ENCODE results near the gene ZBTB16. TPM values are rescaled to one million over a fixed set of nuclear protein-coding genes. Genes with fewer than 3 reads are reported as not detected.

ZBTB16 gene
- polyA plus RNA-seq, 1 experiment = not detected

- no peak overlapping the region for H3K4me3 ChIP-seq (ENCODE audit: low read depth, low read length)
- ChIA-PET POLR2A (no interaction called here), CTCF (interaction anchor here (0.7 kb wide), 1 partner anchor 39 kb away, joined by 3 read pairs; no protein-coding TSS in a partner anchor)
- no peaks in the 10 kb centered on the region for H3K36me3 ChIP-seq (ENCODE audit: control insufficient read depth, insufficient read depth, low read length)
- peaks cover 6% of the 10 kb centered on the region for H3K27me3 ChIP-seq (ENCODE audit: control insufficient read depth, insufficient read depth, low read length)
- TF ChIP-seq CTCF (IDR thresholded peaks at IDR 0.05; ENCODE audit: insufficient read depth, low read depth, low read length) = no peak
- DNase-seq (ENCODE audit: low read depth) = no peak
These were observed 27.5 kb downstream of the ZBTB16 start for GRCh38 chr11:114087025-114087424.

- no peak for DNase-seq (ENCODE audit: low read depth)
- CTCF ChIA-PET = interaction anchor here (1.1 kb wide), 1 partner anchor 12 kb away, joined by 4 read pairs; no protein-coding TSS in a partner anchor
- Histone ChIP-seq H3K27me3 (ENCODE audit: control insufficient read depth, insufficient read depth, low read length) (peaks cover 5% of the 10 kb centered on the region), H3K36me3 (ENCODE audit: control insufficient read depth, insufficient read depth, low read length) (no peaks in the 10 kb centered on the region), H3K4me3 (ENCODE audit: low read depth, low read length) (no peak overlapping the region)
- POLR2A ChIA-PET = no interaction called here
- no peak for TF ChIP-seq CTCF (IDR thresholded peaks at IDR 0.05; ENCODE audit: insufficient read depth, low read depth, low read length)
These were observed 28.7 kb downstream of the ZBTB16 start for GRCh38 chr11:114088216-114088615.

GRCh38 chr11:114088836-114089235 is 29.3 kb downstream of the ZBTB16 start:
- ChIA-PET CTCF (no interaction called here), POLR2A (no interaction called here)

GRCh38 chr11:114089748-114090147 is 30.2 kb downstream of the ZBTB16 start:
- no peak for TF ChIP-seq CTCF (IDR thresholded peaks at IDR 0.05; ENCODE audit: insufficient read depth, low read depth, low read length)
- Histone ChIP-seq H3K27me3 (ENCODE audit: control insufficient read depth, insufficient read depth, low read length) (peaks cover 5% of the 10 kb centered on the region), H3K4me3 (ENCODE audit: low read depth, low read length) (no peak overlapping the region), H3K36me3 (ENCODE audit: control insufficient read depth, insufficient read depth, low read length) (no peaks in the 10 kb centered on the region)
- POLR2A ChIA-PET = no interaction called here
- DNase-seq (ENCODE audit: low read depth) = no peak
- CTCF ChIA-PET = no interaction called here

More at GRCh38 chr11:114088836-114089235, 29.3 kb downstream of the ZBTB16 start:
- Histone ChIP-seq H3K36me3 (ENCODE audit: control insufficient read depth, insufficient read depth, low read length) (no peaks in the 10 kb centered on the region), H3K27me3 (ENCODE audit: control insufficient read depth, insufficient read depth, low read length) (peaks cover 5% of the 10 kb centered on the region), H3K4me3 (ENCODE audit: low read depth, low read length) (no peak overlapping the region)
- TF ChIP-seq CTCF (IDR thresholded peaks at IDR 0.05; ENCODE audit: insufficient read depth, low read depth, low read length) = no peak
- no peak for DNase-seq (ENCODE audit: low read depth)

- no peak for TF ChIP-seq CTCF (IDR thresholded peaks at IDR 0.05; ENCODE audit: insufficient read depth, low read depth, low read length)
- Histone ChIP-seq H3K36me3 (ENCODE audit: control insufficient read depth, insufficient read depth, low read length) (no peaks in the 10 kb centered on the region), H3K4me3 (ENCODE audit: low read depth, low read length) (no peak overlapping the region), H3K27me3 (ENCODE audit: control insufficient read depth, insufficient read depth, low read length) (peaks cover 5% of the 10 kb centered on the region)
- CTCF ChIA-PET = no interaction called here
- POLR2A ChIA-PET = no interaction called here
- DNase-seq (ENCODE audit: low read depth) = no peak
These were observed 30.9 kb downstream of the ZBTB16 start for GRCh38 chr11:114090225-114090910.
